HPDE6-E6E7 (cell line): ENCODE data around the gene PDZD7.
"Not testable (repeated sequence)": the region's sequence is repeated elsewhere in the genome, so short reads cannot be mapped to it uniquely, and the experiment has no call there.

ENCODE experiments used
- DNase-seq: peaks from one replicate; pipeline ENCODE4 v3.0.0; 2011; ENCODE audit warnings: missing footprints; ENCODE audit errors: extremely low spot score

Gene PDZD7

DNA sequence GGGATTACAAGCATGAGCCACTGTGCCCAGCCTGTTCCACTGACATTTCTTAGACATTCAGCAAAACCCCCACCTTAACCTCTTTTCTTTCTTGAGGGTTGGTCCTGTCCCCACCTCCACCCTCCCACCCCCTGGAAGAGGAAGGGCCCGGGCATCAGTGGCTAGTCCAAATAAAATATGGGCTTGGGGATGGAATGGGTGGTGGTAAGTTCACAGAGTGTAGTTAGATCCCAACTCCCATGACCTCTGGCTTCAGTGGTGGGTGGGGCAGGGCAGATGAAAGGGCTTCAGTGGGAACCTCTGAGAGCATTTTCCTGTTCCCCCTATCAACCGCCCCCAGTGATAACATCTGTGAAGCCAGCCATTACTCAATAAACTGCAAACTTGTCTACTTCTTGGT is 9.9 kb upstream of the PDZD7 start:
- no peak for DNase-seq

DNA sequence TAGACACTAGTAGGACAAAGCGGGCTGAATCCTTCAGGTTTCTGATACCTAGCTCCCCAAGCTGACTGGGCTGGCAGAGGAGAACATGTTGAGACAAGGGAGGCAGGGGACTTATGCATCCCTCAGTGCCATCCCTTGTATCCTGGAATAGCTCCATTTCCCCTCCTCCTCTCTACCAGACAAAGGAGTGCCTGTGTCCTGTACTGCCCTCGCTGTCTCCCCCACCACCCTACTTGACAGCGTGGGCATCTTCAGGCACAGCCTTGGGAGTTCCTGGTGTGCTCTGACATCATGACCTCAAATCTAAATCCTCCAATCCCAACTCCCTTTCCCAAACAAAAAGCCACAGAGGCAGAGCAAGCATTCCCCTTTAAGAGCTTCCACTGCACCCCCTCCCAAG is 9.1 kb upstream of the PDZD7 start:
- DNase-seq, result no peak

DNA sequence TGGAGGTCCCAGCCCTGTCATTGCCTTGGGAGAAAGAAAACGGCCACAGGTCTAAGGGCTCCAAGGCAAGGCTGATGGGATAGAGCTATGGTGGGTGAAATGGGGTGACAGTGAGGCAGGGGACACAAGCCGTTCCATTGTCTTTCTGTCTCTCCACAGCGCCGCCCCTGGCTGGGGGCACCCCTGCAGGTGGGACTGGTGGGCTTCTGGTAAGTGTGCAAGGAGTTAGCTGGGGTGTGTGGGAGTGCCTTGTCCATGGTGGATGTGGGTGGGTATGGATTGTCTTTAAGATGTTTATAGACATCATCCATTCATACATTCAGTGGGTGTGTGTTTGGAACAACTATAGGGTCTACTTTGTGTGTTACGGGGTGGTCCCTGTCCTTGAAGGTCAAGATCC is 7.6 kb upstream of the PDZD7 start:
- DNase-seq, result no peak

DNA sequence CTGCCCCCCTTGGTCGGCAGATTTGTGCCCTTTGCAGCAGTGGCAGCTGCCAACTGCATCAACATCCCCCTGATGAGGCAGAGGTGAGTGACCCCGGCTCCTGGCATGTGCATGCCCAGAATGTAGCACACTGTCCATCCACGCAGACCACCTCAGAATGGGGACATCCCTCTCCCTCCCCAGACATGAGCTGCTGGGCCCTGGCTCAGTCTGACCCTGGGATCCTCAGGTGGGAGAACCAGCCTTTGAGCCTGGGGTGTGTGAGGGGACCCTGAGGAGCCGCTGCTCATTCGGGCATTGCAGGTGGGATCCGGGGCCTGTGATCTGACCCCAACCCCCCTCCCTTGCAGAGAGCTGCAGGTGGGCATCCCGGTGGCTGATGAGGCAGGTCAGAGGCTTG is 5.8 kb upstream of the PDZD7 start:
- DNase-seq, result no peak

DNA sequence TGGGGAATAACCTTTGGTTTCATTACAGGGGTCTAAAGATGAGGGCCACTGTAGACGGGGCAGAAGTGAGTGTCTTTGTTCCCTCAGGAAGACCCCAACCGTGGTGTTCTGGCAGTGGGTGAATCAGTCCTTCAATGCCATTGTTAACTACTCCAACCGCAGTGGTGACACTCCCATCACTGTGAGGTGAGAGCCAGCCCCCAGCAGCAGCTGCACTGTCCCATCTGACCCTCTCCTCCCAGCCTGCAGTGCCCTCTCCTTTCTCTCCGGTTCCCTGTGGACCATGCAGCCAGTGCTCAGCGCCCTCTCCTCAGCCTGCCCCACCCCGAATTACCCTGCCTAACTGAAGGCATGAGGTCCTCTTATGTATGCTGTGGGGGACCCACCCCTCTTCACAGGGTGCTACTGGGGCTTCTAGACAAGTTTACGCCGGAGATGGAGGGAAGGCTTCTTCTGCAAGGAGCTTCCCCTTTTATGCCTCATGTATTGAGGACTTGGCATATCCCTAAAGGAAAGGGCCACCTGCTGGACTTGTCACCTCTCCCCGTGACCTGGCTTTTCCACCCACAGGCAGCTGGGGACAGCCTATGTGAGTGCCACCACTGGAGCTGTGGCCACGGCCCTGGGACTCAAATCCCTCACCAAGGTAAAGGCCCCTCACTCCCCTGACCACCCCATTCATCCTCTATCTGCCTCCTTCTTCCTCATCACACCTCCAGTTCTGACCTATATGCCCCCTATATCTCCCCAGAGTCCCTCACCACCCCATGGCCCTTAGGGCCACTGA is 5.2 kb upstream of the PDZD7 start:
- DNase-seq, result no peak

DNA sequence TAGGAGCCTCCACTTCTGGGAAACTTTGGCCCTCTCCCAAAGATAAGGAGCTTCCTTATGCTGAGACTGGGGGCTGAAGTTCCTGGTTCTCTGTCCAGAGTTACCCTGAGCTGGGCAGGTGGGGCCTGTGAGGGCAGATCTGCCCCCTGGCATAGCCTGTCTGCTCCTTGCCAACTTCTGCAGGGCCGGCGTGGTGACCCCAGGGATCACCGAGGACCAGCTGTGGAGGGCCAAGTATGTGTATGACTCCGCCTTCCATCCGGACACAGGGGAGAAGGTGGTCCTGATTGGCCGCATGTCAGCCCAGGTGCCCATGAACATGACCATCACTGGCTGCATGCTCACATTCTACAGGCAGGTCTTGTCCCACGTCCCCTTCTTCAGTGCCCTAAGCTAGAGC is 4.4 kb upstream of the PDZD7 start:
- no peak for DNase-seq

DNA sequence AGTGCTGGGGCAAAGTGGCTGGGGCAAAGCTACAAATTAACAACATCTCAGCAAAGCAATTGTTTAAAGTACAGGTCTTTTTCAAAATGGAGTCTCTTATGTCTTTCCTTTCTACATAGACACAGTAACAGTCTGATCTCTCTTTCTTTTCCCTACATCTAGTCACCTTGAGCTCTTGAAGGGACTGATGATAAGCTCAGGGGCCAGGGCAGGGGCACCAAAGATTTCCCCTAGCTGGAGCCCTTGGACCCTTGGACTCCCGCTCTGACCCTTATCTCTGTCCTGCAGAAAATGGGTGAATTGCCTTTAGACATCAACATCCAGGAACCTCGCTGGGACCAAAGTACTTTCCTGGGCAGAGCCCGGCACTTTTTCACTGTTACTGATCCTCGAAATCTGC is 3.5 kb upstream of the PDZD7 start:
- not testable (repeated sequence) for DNase-seq

DNA sequence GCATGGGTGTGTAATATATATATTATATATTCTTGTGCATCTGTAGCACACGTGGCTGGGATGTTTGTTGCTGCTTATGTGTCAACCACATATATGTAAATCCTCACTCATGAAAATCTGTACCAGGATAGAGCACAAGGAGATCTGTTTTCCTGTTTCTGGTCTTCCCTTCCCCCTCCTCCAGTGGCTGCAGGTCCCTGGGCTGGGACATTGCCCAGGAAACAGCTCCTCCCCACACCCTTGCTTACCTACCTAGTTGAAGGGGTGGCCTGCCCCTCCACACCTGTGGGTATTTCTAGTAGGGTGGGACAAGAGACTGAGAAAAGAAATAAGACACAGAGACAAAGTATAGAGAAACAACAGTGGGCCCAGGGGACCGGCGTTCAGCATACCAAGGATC is 2.3 kb upstream of the PDZD7 start:
- no peak for DNase-seq

DNA sequence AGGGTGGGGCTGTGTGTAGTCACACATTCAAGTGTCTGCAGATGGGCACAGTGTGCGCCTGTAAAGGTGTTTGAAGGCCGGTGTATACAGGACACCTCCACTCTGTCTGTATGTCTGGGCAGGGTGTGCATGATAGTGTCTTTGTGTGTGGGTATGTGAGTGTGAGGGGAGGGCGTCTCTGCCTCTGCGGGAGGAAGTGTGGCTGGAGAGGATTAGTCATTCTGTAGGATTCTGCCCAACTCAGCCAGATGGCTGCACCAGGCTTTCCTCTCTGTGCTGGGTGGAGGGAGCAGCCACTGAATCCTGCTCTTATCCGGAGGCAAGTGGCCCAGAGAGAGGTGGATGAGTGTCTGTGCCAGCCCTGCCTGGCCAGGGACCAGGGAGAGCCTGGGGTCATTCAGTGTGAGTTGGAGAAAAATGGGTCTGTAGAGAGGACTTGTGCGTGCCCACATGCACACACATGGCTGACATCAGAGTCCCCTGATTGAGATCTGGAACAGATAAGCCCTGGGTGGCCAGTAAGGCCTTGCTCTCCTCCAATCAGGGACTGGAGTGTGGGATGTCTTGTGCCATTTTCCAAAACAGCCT is 1.8 kb upstream of the PDZD7 start:
- DNase-seq, result peak; percentile 76

DNA sequence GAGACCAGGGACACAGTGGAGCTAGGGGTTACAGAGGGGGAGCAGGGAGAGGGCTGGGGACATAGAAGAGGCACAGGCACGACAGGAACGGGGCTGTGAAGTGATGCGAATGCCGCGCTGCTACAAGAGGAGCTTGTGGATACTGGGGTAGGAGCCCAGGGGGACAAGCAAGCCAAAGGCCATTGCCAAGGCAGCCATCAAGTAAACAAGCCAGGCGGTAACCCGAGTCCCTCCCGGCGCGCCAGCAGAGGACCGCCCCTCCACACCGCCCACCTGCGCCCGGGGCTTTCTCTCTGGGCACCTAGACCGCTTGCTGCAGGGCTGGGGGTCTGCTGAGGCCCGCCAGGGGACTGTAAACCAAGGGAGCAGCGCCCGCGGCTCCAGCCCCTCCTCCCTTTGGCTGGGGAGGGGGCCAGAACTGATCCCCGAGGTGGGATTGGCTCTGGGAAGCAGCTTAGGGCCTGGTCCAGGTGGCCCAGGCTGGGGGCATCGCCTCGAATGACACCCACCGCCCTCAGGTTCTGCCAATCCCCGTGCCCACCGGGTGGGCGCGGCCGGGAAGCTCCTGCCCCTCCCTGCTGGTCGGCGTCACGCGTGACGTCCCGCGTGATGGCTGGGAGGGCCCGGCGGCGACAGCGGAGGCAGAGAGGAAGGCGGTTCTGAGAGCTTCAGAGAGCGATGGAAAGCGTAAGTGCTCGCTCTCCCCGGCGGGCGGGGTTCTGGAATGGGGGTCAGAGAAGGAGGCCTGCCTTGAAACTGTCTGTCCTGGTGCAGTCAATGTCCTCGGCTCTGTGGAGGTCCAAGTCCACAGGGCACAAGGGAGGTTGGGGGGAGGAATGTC is 1.1 kb upstream of the PDZD7 start:
- DNase-seq, result peak; percentile 33

DNA sequence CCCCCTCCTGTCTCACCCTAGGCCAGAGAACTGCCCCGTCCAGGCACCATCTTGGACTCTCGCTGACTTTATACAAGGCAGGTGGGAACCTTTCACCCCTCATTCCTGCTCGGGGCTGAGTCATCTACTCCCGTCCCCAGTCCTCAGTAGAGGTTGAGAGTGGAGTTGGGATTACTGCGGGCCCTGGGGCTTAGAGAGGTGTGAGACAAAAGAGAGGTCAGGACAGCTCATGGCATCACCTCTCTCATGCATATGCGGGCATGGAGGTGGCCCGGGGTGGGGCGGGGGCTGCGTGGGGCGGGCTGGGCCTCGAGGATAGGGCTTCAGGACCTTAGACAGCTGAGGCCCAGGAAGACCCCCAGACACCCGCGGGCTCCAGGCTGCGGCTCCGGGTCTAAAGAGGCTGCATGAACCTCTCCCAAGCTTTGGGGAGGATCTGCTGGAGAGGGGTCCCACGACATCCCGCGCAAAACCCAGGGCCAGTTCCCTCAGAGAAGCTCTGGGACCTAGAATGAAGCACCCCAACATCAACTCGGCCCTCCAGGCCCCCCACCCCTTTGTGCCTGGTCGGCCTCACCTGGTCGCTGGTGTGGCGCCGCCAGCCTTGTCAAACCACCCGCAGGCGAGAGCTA is 317 bp downstream of the PDZD7 start:
- peak; percentile 42 for DNase-seq

DNA sequence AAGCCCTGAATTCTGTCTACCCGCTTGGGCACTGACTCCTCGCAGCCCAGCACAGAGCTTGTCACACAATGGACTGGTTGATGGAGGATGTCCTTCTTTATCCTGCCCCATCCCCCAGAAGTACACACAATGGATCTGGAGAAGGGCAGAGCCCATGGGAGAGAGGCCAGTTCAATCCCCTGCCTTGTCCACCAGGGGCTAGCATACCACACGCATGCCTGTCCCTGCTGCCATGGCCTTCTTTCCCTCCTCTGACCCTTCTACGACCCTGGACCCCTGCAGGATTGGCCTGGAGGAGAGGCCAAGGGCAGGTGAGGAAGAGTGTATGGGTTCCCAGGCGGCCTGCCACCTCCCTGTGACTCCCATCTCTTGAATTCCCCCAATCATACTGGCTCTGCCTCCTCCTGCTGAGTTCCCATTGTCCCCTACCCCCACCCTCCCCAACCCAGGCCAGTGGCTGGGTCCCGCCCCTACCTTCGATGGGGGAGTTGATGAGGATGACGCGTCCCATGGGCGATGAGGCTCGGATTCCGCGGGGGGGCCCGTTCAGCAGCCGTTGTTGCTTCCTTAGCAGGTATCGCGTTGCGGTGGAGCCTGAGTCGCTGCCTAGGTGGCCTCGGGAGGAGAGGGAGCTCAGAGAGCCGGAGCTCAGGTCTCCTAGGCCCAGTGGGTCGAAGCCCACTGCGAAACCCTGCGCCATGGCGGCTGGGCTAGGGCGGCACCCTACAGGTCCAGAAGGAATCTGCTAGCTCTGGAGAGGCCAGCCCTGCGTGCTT is 1.2 kb downstream of the PDZD7 start:
- DNase-seq, result no peak

DNA sequence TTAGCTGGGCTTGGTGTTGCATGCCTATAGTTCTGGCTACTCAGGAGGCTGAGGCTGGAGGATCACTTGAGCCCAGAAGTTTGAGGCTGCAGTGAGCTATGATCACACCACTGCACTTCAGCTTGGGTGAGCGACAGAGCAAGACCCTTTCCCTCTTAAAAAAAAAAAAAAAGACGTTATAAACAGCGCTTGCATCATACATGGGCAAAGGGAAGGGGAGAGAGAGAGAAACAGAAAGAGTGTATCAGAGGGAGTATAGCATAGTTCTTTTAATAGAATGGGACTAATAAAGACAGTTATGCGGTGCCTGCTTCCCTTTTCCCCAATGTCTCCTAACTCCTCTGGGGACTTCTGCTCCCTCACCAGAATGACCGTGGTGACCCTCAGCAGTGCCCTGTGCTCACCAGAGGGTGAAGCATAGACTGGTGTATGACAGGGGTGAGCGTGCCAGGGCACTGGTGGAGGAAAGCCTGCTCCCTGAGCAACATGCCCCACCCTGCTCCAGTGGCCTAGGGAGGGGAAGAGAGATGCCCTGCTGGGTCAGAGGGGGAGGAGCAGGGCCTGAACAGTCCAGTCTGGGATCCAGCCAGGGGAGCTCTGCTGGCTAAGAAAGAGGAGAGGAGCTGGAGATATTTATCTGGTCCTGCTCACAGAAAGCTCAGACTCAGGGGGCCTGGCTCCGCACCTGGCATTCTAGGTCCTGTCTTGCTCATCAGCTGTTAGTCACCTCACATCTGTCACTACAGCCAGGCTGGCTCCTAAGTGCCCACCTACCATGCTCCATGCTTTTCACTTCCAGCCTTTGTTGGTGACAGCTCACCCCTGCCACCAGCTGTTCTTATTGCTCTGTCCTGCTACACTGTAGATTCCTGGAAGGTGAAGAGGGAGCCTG is 2.2 kb downstream of the PDZD7 start:
- no peak for DNase-seq

DNA sequence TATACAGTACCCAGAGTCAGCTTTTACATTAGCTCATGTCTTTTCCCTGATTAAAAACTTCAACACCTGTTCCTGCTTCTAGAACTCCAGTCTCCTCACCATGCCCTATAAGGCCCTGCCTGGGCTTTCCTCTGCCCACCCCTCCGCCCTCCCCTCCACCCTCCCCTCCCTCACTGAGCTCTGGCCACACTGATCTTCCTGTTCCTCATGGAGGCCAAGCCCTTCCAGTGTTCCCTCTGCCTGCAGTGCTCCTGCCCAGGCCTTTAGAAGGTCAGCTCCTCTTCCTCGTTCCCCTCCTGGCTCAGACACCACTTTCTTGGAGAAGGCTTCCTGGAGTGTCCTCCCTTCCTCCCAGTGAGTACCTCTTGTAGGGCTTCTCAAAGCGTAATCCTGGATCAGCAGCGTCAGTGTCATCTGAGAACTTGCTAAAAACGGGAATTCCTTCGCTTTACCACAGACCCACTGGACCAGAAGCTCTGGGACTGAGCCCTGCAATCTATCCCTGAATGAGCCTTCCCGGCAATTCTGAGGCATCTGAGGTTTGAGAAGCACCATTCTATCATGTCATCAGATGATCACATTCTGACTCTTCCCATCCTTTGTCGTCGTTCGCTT is 3.7 kb downstream of the PDZD7 start:
- no peak for DNase-seq

DNA sequence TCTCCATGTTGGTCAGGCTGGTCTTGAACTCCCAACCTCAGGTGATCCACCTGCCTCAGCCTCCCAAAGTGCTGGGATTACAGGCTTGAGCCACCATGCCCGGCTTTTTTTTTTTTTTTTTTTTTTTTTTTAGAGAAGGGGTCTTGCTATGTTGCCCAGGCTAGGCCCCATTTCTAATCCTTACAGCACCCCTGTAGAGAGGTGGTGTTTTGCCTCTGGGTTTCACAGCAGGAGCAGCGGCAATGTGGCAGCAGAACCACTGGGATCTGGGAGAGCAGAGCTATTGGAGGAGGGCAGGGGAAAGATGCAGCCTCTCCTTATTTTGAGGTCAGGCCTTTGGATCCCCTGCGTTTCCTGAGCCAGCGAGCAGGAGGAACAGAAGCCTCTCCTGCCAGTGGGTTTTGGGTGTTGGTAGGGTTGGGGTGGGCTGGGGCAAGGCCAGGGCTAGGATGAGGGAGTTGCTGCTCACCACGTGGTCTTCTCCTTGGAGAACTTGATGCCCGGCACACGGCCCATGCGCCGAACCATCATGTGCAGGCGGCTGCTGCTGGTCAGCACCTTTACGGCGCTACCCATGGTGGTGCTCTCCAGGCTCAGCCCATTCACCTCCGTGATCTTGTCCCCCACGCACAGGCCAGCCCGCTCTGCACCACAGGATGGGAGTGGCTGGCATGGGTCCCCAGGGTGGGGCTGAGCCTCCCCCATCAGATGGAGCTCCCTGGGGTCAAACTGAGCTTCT is 7.8 kb downstream of the PDZD7 start:
- DNase-seq, result no peak

DNA sequence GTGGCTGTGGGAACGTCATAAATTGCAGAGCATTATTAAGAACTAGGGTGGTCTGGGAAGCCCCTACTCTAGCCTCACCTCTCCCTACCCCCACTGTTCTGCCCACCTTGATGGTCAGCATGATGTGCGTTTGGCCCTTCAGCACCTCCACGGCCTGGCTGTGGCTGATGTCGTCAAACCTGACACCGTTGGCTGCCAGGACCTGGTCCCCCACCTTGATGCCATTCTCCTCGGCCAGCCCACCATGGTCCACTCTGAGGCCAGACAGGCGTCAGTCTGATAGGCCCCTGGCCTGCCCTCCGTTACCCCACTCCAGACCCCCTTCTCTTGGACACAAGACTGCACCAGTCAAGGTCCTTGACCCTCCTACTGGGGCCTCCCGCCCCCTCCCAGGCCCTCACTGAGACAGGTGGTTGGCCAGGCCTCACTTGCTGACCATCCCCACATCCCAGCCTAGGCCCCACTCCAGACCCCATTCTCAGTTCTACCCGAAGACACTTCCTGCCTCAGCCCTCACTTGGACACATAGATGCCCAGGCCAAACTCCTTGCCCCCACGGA is 9.2 kb downstream of the PDZD7 start:
- DNase-seq, result no peak

DNA sequence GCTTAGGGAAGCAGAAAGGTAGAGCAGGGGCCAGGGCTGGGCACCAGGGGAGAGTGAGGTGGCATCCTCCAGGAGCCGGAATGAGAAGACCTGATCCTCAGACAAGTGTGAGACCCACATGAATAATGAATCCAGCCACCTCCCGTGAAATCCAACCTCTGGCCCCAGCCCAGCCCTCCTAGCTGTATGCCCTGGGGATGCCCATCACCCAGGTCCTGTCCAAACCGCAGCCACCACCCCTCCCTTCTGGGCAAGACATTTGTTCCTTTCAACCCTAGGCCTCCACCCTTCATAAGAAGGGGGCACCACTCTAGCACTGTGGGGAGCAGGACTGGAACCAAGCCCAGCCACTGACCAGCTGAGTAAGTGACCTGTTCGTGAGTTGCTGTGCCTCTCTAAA is 9.7 kb downstream of the PDZD7 start:
- DNase-seq, result no peak

DNA sequence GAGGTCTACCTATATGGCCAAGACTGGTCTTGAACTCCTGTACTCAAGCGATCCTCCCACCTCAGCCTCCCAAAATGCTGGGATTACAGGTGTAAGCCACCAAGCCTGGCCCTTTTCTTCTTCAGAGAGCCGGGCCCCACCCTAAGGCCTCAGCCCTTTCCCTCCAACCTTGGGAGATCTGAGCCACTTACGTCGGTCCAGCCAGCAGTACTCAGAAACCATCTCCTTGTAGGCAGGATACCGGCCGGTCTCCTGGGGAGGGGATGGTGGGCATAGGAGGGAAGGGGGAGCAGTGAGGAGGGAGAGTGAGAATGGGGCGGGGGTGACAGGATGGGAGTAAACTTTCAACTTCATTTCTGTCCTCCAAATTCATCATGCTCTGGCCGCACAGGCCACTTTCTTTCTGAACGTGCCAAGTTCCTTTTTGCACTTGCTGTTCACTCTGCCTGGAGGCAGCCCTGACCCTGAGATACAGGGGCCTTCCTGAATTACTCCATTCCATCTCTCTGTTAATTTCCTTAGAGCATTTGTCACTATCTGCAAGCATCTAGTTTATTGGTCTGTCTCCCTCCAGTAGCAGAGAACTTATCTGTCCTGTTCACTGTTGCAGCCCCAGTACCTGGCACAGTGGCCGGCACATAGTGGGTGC is 10.4 kb downstream of the PDZD7 start:
- no peak for DNase-seq

DNA sequence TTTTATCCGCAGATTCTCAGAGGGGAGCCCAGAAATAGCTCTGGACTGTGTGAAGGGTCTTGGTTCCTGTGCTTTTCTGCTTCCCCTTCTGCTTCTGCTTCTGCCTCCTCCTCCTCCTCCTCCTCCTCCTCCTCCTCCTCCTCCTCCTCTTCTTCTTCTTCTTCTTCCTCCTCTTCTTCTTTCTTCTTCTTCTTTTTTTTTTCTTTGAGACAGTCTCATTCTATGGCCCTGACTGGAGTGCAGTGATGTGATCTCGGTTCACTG is 11.6 kb downstream of the PDZD7 start:
- DNase-seq, result no peak
